HCT116 (cell line): Measurements from ENCODE around the gene LRRK1. TPM values are rescaled to one million over a fixed set of nuclear protein-coding genes. Genes with fewer than 3 reads are reported as not detected.

ENCODE experiments used
- ATAC-seq: fragments of 200-7000 bp; cut with Tn5 transposase; 2 replicates; pipeline ENCODE4 v1.9.1; 2020; ENCODE audit warnings: mild to moderate bottlenecking, moderate library complexity
- BruUV-seq: library from RNA; stranded (reverse); fragments of 400-500 nt; replicated peaks from 2 replicates; lab custom pipeline; 2021; lab: Mats Ljungman, UMichigan
- CTCF ChIA-PET: fragments of 300-600 bp; sonication (Branson Sonifier 250); formaldehyde crosslinking; loops from one replicate; lab custom pipeline; 2021; ENCODE audit warnings: antibody characterized with exemption; lab: Charles Lee
- POLR2A ChIA-PET: fragments of 300-600, 350-600 bp; sonication (Branson Sonifier 250); formaldehyde crosslinking; loops from one replicate; lab custom pipeline; 2021; ENCODE audit warnings: antibody characterized with exemption; lab: Charles Lee
- RAD21 ChIA-PET, 2 experiments: fragments of 300-600 bp; sonication (Branson Sonifier 250); formaldehyde crosslinking; loops; one replicate each; lab custom pipeline; 2023; ENCODE audit warnings: low total read pairs in 2 of 2; ENCODE audit not compliant: uncharacterized antibody in 2 of 2, unreplicated experiment in 2 of 2, low non-redundant PET in 1 of 2; lab: Charles Lee
- DNase-seq: peaks from one replicate; pipeline ENCODE4 v3.0.0-alpha.2; 2010; ENCODE audit warnings: low read depth, low spot score
- H2AFZ ChIP-seq: fragments of 200-600 bp; shearing (Covaris generic), sonication (generic); 2 replicates; pipeline ENCODE4 v1.6.1; 2017; ENCODE audit warnings: low read depth, mixed run types, mixed read lengths, antibody characterized with exemption, low read length; ENCODE audit not compliant: poor library complexity, severe bottlenecking
- H3K27ac ChIP-seq: 2 replicates; pipeline ENCODE4 v1.5.1; 2012; ENCODE audit warnings: low read depth, low read length
- H3K27me3 ChIP-seq: fragments of 200-600 bp; sonication (generic); 2 replicates; pipeline ENCODE4 v1.6.1; 2016; ENCODE audit warnings: mixed run types, low read length, mixed read lengths; ENCODE audit not compliant: insufficient read depth
- H3K36me3 ChIP-seq, 2 experiments: fragments of 200-500 bp in 1 of 2; fragments of 200-600 bp in 1 of 2; sonication (Bioruptor generic) in 1 of 2; sonication (generic) in 1 of 2; 2 replicates each; pipeline versions ENCODE4 v1.5.1 to v1.6.1; 2014 to 2016; ENCODE audit warnings: low read length in 2 of 2, inconsistent platforms in 1 of 2, mixed read lengths in 1 of 2, mixed run types in 1 of 2; ENCODE audit not compliant: insufficient read depth in 2 of 2, control insufficient read depth in 1 of 2
- H3K4me1 ChIP-seq, 2 experiments: fragments of 200-600 bp in 1 of 2; sonication (generic) in 1 of 2; 2 replicates each; pipeline versions ENCODE4 v1.5.1 to v1.6.1; 2012 to 2017; ENCODE audit warnings: low read length in 2 of 2, inconsistent platforms in 1 of 2, mild to moderate bottlenecking in 1 of 2, mixed read lengths in 1 of 2, mixed run types in 1 of 2, moderate library complexity in 1 of 2; ENCODE audit not compliant: insufficient read depth in 2 of 2, control insufficient read depth in 1 of 2
- H3K4me2 ChIP-seq: fragments of 200-600 bp; sonication (generic); 2 replicates; pipeline ENCODE4 v1.6.1; 2017; ENCODE audit warnings: mixed run types, low read length, mixed read lengths
- H3K4me3 ChIP-seq, 2 experiments: fragments of 200-600 bp in 1 of 2; sonication (generic) in 1 of 2; replicated peaks in 1 of 2; 2 replicates each; pipeline ENCODE4 v1.5.1; 2011 to 2016; ENCODE audit warnings: low read length in 2 of 2, control low read depth in 1 of 2, low read depth in 1 of 2, mild to moderate bottlenecking in 1 of 2, mixed read lengths in 1 of 2, mixed run types in 1 of 2
- H3K79me2 ChIP-seq: fragments of 200-600 bp; sonication (generic); 2 replicates; pipeline ENCODE4 v1.6.1; 2017; ENCODE audit warnings: mild to moderate bottlenecking, mixed run types, low read length, moderate library complexity, mixed read lengths; ENCODE audit not compliant: insufficient read depth
- H3K9ac ChIP-seq: fragments of 200-600 bp; sonication (generic); 2 replicates; pipeline ENCODE4 v1.6.1; 2016; ENCODE audit warnings: low read length, mixed read lengths
- H3K9me2 ChIP-seq: fragments of 200-600 bp; sonication (generic), shearing (Covaris generic); 2 replicates; pipeline ENCODE4 v1.6.1; 2017; ENCODE audit warnings: mixed run types, mild to moderate bottlenecking, moderate library complexity; ENCODE audit not compliant: insufficient read depth
- H3K9me3 ChIP-seq, 2 experiments: fragments of 200-500 bp in 1 of 2; fragments of 200-600 bp in 1 of 2; sonication (Bioruptor generic) in 1 of 2; sonication (generic) in 1 of 2; 2 replicates each; pipeline ENCODE4 v1.6.1; 2014 to 2017; ENCODE audit warnings: low read length in 2 of 2, mixed read lengths in 2 of 2, inconsistent platforms in 1 of 2, low read depth in 1 of 2, mild to moderate bottlenecking in 1 of 2, mixed run types in 1 of 2, moderate library complexity in 1 of 2; ENCODE audit not compliant: control insufficient read depth in 1 of 2, insufficient read depth in 1 of 2
- H4K20me1 ChIP-seq: fragments of 200-600 bp; sonication (generic), shearing (Covaris generic); 2 replicates; pipeline ENCODE4 v1.6.1; 2017; ENCODE audit warnings: mixed run types, mild to moderate bottlenecking, moderate library complexity; ENCODE audit not compliant: insufficient read depth
- CEBPB ChIP-seq: IDR thresholded peaks from 2 replicates; pipeline ENCODE4 v1.6.1; 2012; ENCODE audit warnings: low read depth
- POLR2A ChIP-seq: IDR thresholded peaks from 2 replicates; pipeline ENCODE4 v1.7.0; 2011; ENCODE audit warnings: borderline replicate concordance; ENCODE audit not compliant: insufficient read depth, insufficient read length; ENCODE audit errors: extremely low read depth
- POLR2AphosphoS5 ChIP-seq: IDR thresholded peaks from 2 replicates; pipeline ENCODE4 v1.6.1; 2011; ENCODE audit warnings: mild to moderate bottlenecking, low read depth, low read length, moderate library complexity
- RAD21 ChIP-seq: IDR thresholded peaks from 2 replicates; pipeline ENCODE4 v1.6.1; 2012; ENCODE audit warnings: low read depth, mild to moderate bottlenecking
- SRF ChIP-seq: IDR thresholded peaks from 2 replicates; pipeline ENCODE4 v1.6.1; 2012; ENCODE audit warnings: low read depth
- TCF7L2 ChIP-seq: IDR thresholded peaks from 2 replicates; pipeline ENCODE4 v1.7.0; 2011; ENCODE audit warnings: borderline replicate concordance, inconsistent platforms; ENCODE audit not compliant: insufficient read depth, insufficient read length; ENCODE audit errors: extremely low read depth
- ZFX ChIP-seq: fragments of 450-650 bp; IDR thresholded peaks from 2 replicates; pipeline ENCODE4 v1.6.1; 2017
- intact Hi-C: fragments of 100-400 bp; cut with micrococcal nuclease; formaldehyde crosslinking; loops from 2 replicates; pipeline ENCODE4 v1.10.0; 2022
- total RNA-seq: library from RNA; stranded (reverse); gene quantifications from one replicate; pipeline ENCODE4 v1.2.1, GENCODE V29; 2021; ENCODE audit not compliant: unreplicated experiment
- TF ChIP-seq, protein P1 (sequence below), 3 experiments: fragments of 200-600 bp in 1 of 3; sonication (generic) in 1 of 3; IDR thresholded peaks in 2 of 3; conservative IDR thresholded peaks in 1 of 3; 2 replicates each; pipeline ENCODE4 v1.5.1; 2012 to 2017; ENCODE audit warnings: low read depth in 2 of 3, low read length in 2 of 3, antibody characterized with exemption in 1 of 3, borderline replicate concordance in 1 of 3, control low read depth in 1 of 3, mild to moderate bottlenecking in 1 of 3, mixed read lengths in 1 of 3, mixed run types in 1 of 3, moderate library complexity in 1 of 3; ENCODE audit not compliant: insufficient read depth in 1 of 3
- TF ChIP-seq, protein P2 (sequence below): IDR thresholded peaks from 2 replicates; pipeline ENCODE4 v1.6.1; 2012

The LRRK1 gene
- total RNA-seq, 1 experiment from 2014 or later = 21.6 TPM

DNA sequence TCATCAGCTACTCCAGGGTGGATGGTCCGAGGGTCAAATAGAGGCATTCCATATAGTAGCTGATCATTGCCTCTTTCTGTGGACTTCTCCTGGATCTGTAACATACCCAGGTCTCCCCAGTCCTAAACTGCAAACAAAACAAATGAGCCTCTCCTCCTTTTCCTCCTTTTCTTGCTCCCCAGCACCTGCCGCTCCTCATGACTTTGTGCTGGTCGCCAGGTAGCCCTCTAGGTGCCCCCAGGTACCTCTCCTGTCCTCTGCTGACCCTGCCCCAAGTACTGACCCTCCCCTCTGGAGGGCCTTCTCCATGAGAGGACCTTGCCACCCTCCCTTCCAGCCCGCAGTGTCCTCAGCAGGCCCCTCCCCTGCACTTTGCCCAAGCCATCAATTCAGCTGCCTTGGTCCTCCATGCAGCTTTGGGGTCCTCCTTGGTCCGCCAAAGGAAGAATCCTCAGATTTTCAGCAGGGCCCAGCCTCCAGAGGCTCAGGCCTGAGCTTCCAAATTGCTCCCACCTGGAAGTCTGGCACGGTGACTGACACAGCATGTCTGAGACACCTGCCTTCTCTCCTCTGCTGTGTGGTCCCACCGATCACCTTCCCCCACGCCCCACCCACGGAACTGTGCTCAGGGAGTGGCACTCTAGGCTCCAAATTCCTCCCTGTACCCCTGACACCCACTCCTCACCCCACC, 111.0 kb downstream of the LRRK1 start:
- H3K27me3 ChIP-seq = no peaks in the 10 kb centered on the region
- intact Hi-C loops = loop anchor here (5.0 kb wide), 1 partner anchor 227 kb away; no protein-coding TSS in a partner anchor
- CTCF ChIA-PET = no interaction called here

More for the DNA sequence above, 111.0 kb downstream of the LRRK1 start:
- no peak overlapping the region for H3K4me3 ChIP-seq
- H4K20me1 ChIP-seq = no peaks in the 10 kb centered on the region
- no peaks in the 10 kb centered on the region; a peak in 1 of 4 replicates for H3K9me3 ChIP-seq
- no TSS peak for BruUV-seq
- H3K9ac ChIP-seq = no peak overlapping the region
- H3K79me2 ChIP-seq = no peaks in the 10 kb centered on the region
- H3K36me3 ChIP-seq = peaks cover 0 to 13% of the 10 kb centered on the region in 2 experiments; a peak in 1 of 4 replicates
- no peak overlapping the region for H3K4me2 ChIP-seq
- RAD21 ChIA-PET = no interaction called here
- POLR2A ChIA-PET = no interaction called here
- no peaks in the 10 kb centered on the region for H3K4me1 ChIP-seq
- TF ChIP-seq POLR2A (no peak), CEBPB (no peak), ZFX (no peak), POLR2AphosphoS5 (no peak), RAD21 (no peak), SRF (no peak), TCF7L2 (no peak)
- TF ChIP-seq, protein P1, sequence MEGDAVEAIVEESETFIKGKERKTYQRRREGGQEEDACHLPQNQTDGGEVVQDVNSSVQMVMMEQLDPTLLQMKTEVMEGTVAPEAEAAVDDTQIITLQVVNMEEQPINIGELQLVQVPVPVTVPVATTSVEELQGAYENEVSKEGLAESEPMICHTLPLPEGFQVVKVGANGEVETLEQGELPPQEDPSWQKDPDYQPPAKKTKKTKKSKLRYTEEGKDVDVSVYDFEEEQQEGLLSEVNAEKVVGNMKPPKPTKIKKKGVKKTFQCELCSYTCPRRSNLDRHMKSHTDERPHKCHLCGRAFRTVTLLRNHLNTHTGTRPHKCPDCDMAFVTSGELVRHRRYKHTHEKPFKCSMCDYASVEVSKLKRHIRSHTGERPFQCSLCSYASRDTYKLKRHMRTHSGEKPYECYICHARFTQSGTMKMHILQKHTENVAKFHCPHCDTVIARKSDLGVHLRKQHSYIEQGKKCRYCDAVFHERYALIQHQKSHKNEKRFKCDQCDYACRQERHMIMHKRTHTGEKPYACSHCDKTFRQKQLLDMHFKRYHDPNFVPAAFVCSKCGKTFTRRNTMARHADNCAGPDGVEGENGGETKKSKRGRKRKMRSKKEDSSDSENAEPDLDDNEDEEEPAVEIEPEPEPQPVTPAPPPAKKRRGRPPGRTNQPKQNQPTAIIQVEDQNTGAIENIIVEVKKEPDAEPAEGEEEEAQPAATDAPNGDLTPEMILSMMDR (IDR thresholded peaks at IDR 0.05 in 2 of 3, conservative IDR thresholded peaks at IDR 0.05 in 1 of 3; ENCODE audit: borderline replicate concordance in 1 of 3, insufficient read depth in 1 of 3, low read depth in 2 of 3, low read length in 2 of 3) = no peak
- TF ChIP-seq, protein P2, sequence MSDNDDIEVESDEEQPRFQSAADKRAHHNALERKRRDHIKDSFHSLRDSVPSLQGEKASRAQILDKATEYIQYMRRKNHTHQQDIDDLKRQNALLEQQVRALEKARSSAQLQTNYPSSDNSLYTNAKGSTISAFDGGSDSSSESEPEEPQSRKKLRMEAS = no peak
- no peak overlapping the region for H2AFZ ChIP-seq
- no peak overlapping the region for H3K27ac ChIP-seq
- ATAC-seq (no peak), DNase-seq (no peak)
- H3K9me2 ChIP-seq = no peaks in the 10 kb centered on the region
